GM23338 (cell line): ENCODE results near the gene PARD3. TPM values are rescaled to one million over a fixed set of nuclear protein-coding genes. Genes with fewer than 3 reads are reported as not detected.
A peak's percentile ranks its signal among the peaks of the same experiment; 100 is the strongest.

Experiments used
- ATAC-seq: fragments of 200-7000 bp; cut with Tn5 transposase; 3 replicates; pipeline ENCODE4 v1.9.1; 2020
- DNase-seq: peaks from one replicate; pipeline ENCODE4 v3.0.0-alpha.2; 2015; ENCODE audit warnings: low spot score
- H2AFZ ChIP-seq: fragments of 200-600 bp; sonication (generic); 2 replicates; pipeline ENCODE4 v1.8.0; 2016; ENCODE audit warnings: antibody characterized with exemption, mild to moderate bottlenecking, moderate library complexity
- H3F3A ChIP-seq: fragments of 200-600 bp; sonication (generic); replicated peaks from 2 replicates; pipeline ENCODE4 v1.8.0; 2017; ENCODE audit warnings: antibody characterized with exemption, mixed run types, low read depth
- H3K27ac ChIP-seq: fragments of 200-600 bp; sonication (generic); 2 replicates; pipeline ENCODE4 v1.6.1; 2016; ENCODE audit warnings: low read depth
- H3K27me3 ChIP-seq: fragments of 200-600 bp; sonication (generic); 2 replicates; pipeline ENCODE4 v1.8.0; 2016; ENCODE audit warnings: mild to moderate bottlenecking, mixed run types, moderate library complexity; ENCODE audit not compliant: insufficient read depth
- H3K36me3 ChIP-seq: fragments of 200-600 bp; sonication (generic); 2 replicates; pipeline ENCODE4 v1.8.0; 2016; ENCODE audit warnings: mild to moderate bottlenecking; ENCODE audit not compliant: insufficient read depth
- H3K4me1 ChIP-seq: fragments of 200-600 bp; sonication (generic); 2 replicates; pipeline ENCODE4 v1.8.0; 2016; ENCODE audit warnings: mild to moderate bottlenecking, moderate library complexity; ENCODE audit not compliant: insufficient read depth
- H3K4me2 ChIP-seq: fragments of 200-600 bp; sonication (generic); 2 replicates; pipeline ENCODE4 v1.7.1; 2017; ENCODE audit warnings: mixed run types
- H3K4me3 ChIP-seq: fragments of 200-600 bp; sonication (generic); 2 replicates; pipeline ENCODE4 v1.6.1; 2016; ENCODE audit warnings: mixed run types
- H3K79me2 ChIP-seq: fragments of 200-600 bp; sonication (generic); replicated peaks from 2 replicates; pipeline ENCODE4 v1.8.0; 2017; ENCODE audit warnings: mild to moderate bottlenecking; ENCODE audit not compliant: insufficient read depth
- H3K9me2 ChIP-seq: fragments of 200-600 bp; sonication (generic); 2 replicates; pipeline ENCODE4 v1.8.0; 2017; ENCODE audit not compliant: insufficient read depth
- H4K20me1 ChIP-seq: fragments of 200-600 bp; sonication (generic); replicated peaks from 2 replicates; pipeline ENCODE4 v1.8.0; 2017; ENCODE audit warnings: mild to moderate bottlenecking; ENCODE audit not compliant: insufficient read depth
- H3K27ac Mint-ChIP-seq: 2 replicates; pipeline ENCODE4 v1.8.0; 2020; ENCODE audit warnings: inconsistent platforms, mild to moderate bottlenecking, moderate library complexity, mixed read lengths
- H3K27me3 Mint-ChIP-seq: 3 replicates; pipeline ENCODE4 v1.8.0; 2022; ENCODE audit warnings: low read depth, mild to moderate bottlenecking, moderate library complexity, mixed read lengths, inconsistent platforms; ENCODE audit not compliant: insufficient read depth, poor library complexity
- H3K36me3 Mint-ChIP-seq: 3 replicates; pipeline ENCODE4 v1.8.0; 2021; ENCODE audit warnings: low read depth, mild to moderate bottlenecking, inconsistent platforms, moderate library complexity, mixed read lengths
- H3K4me1 Mint-ChIP-seq: 3 replicates; pipeline ENCODE4 v1.8.0; 2020; ENCODE audit warnings: mild to moderate bottlenecking, inconsistent platforms, mixed read lengths
- H3K4me3 Mint-ChIP-seq: 3 replicates; pipeline ENCODE4 v1.8.0; 2021; ENCODE audit warnings: moderate library complexity, mild to moderate bottlenecking, inconsistent platforms, mixed read lengths
- H3K9me3 Mint-ChIP-seq: 3 replicates; pipeline ENCODE4 v1.8.0; 2020; ENCODE audit warnings: moderate library complexity, mild to moderate bottlenecking, inconsistent platforms, mixed read lengths
- CREB1 ChIP-seq: fragments of 250-450 bp; sonication (Bioruptor Pico); IDR thresholded peaks from 2 replicates; pipeline ENCODE4 v1.5.0; 2020; ENCODE audit warnings: low read depth, mild to moderate bottlenecking, moderate library complexity
- EZH2 ChIP-seq: fragments of 200-600 bp; sonication (generic); IDR thresholded peaks from one replicate; pipeline ENCODE4 v1.8.0; 2017; ENCODE audit warnings: antibody characterized with exemption, mild to moderate bottlenecking, low read depth; ENCODE audit not compliant: unreplicated experiment
- EZH2phosphoT487 ChIP-seq: fragments of 200-600 bp; sonication (generic); IDR thresholded peaks from one replicate; pipeline ENCODE4 v1.8.1; 2018; ENCODE audit warnings: antibody characterized with exemption; ENCODE audit not compliant: unreplicated experiment
- JUNB ChIP-seq: IDR thresholded peaks from one replicate; pipeline ENCODE4 v1.6.1; 2016; ENCODE audit warnings: antibody characterized with exemption; ENCODE audit not compliant: unreplicated experiment
- NANOG ChIP-seq: IDR thresholded peaks from 2 replicates; pipeline ENCODE4 v1.6.1; 2016; ENCODE audit warnings: antibody characterized with exemption, borderline replicate concordance
- STAT1 ChIP-seq: IDR thresholded peaks from one replicate; pipeline ENCODE4 v1.6.1; 2016; ENCODE audit warnings: antibody characterized with exemption; ENCODE audit not compliant: unreplicated experiment
- ZNF114 ChIP-seq: fragments of 250-450 bp; sonication (Bioruptor Pico); IDR thresholded peaks from 2 replicates; pipeline ENCODE4 v1.5.0; 2020; ENCODE audit warnings: mild to moderate bottlenecking, moderate library complexity
- ZNF331 ChIP-seq: fragments of 250-450 bp; sonication (Bioruptor Pico); IDR thresholded peaks from 2 replicates; pipeline ENCODE4 v1.5.0; 2020; ENCODE audit warnings: low read depth, mild to moderate bottlenecking, moderate library complexity
- polyA plus RNA-seq: library from polyadenylated mRNA; unstranded; fragments of >200 nt; fragmentation: Nextera tagmentation; extraction: Ambion mirVana; gene quantifications from 2 replicates; pipeline ENCODE4 v1.2.1, GENCODE V29; 2016
- total RNA-seq: library from RNA; depleted of rRNA; stranded (reverse); fragments of >200 nt; shearing (Covaris generic); gene quantifications from 2 replicates; pipeline ENCODE4 v1.2.3, GENCODE V29; 2014
- TF ChIP-seq, protein P1 (sequence below): IDR thresholded peaks from one replicate; pipeline ENCODE4 v1.6.1; 2018; ENCODE audit warnings: antibody characterized with exemption; ENCODE audit not compliant: unreplicated experiment
- TF ChIP-seq, protein P2 (sequence below): IDR thresholded peaks from 2 replicates; pipeline ENCODE4 v1.6.1; 2016; ENCODE audit warnings: antibody characterized with exemption
- TF ChIP-seq, protein P3 (sequence below), 2 experiments: fragments of 200-600 bp in 1 of 2; sonication (generic) in 1 of 2; conservative IDR thresholded peaks; 2 replicates each; pipeline versions ENCODE4 v1.5.1 to v1.6.1; 2016 to 2017; ENCODE audit warnings: antibody characterized with exemption in 2 of 2, low read depth in 2 of 2, mild to moderate bottlenecking in 2 of 2, moderate library complexity in 1 of 2
- TF ChIP-seq, protein P4 (sequence below): fragments of 250-450 bp; sonication (Bioruptor Pico); IDR thresholded peaks from 2 replicates; pipeline ENCODE4 v1.5.0; 2020; ENCODE audit warnings: mild to moderate bottlenecking, moderate library complexity

The PARD3 gene
- total and polyA plus RNA-seq, 2 experiments from 2014 or later, result 30.2 to 51.4 TPM

DNA sequence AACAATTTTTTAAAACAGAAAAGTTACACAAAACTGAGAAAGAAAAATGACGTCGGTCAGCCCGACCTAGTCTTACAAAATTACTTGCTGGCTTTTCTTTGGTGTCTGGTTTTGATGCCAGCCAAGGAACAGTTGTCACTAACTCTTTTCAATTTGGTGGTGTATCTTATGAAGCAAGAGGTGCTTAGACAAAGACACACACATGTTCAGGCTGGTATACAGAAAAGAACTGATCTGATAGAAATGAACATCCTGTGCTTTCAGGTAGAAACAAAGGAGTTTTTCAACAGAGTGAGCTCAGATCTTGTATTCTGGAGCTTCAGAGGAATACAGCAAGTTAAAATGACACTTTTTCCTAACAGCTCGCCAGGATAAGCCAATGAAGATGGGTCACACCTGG is 43.6 kb downstream of the PARD3 start:
- H3K4me3 ChIP-seq, result no peak overlapping the region
- H3F3A ChIP-seq, result no peaks in the 10 kb centered on the region; the same call in 1 of the 2 replicates
- DNase-seq (no peak), ATAC-seq (no peak)
- H4K20me1 ChIP-seq, result peaks cover 37% of the 10 kb centered on the region; the same call in 1 of the 2 replicates
- no peaks in the 10 kb centered on the region for H3K27me3 ChIP-seq
- peaks cover 98% of the 10 kb centered on the region for H3K79me2 ChIP-seq
- no peaks in the 10 kb centered on the region for H3K9me2 ChIP-seq
- H3K27me3 Mint-ChIP-seq, result peaks cover 10% of the 10 kb centered on the region
- peak overlapping the region; percentile 20; the same call in 1 of the 2 replicates for H3K4me2 ChIP-seq
- H3K4me1 ChIP-seq, result peaks cover 44% of the 10 kb centered on the region
- no peak overlapping the region for H3K4me3 Mint-ChIP-seq
- H2AFZ ChIP-seq, result no peak overlapping the region
- no peak overlapping the region for H3K27ac ChIP-seq
- no peaks in the 10 kb centered on the region for H3K9me3 Mint-ChIP-seq
- peaks cover 60% of the 10 kb centered on the region for H3K4me1 Mint-ChIP-seq
- TF ChIP-seq, protein P1, sequence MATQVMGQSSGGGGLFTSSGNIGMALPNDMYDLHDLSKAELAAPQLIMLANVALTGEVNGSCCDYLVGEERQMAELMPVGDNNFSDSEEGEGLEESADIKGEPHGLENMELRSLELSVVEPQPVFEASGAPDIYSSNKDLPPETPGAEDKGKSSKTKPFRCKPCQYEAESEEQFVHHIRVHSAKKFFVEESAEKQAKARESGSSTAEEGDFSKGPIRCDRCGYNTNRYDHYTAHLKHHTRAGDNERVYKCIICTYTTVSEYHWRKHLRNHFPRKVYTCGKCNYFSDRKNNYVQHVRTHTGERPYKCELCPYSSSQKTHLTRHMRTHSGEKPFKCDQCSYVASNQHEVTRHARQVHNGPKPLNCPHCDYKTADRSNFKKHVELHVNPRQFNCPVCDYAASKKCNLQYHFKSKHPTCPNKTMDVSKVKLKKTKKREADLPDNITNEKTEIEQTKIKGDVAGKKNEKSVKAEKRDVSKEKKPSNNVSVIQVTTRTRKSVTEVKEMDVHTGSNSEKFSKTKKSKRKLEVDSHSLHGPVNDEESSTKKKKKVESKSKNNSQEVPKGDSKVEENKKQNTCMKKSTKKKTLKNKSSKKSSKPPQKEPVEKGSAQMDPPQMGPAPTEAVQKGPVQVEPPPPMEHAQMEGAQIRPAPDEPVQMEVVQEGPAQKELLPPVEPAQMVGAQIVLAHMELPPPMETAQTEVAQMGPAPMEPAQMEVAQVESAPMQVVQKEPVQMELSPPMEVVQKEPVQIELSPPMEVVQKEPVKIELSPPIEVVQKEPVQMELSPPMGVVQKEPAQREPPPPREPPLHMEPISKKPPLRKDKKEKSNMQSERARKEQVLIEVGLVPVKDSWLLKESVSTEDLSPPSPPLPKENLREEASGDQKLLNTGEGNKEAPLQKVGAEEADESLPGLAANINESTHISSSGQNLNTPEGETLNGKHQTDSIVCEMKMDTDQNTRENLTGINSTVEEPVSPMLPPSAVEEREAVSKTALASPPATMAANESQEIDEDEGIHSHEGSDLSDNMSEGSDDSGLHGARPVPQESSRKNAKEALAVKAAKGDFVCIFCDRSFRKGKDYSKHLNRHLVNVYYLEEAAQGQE, result no peak
- TF ChIP-seq JUNB, result no peak
- TF ChIP-seq, protein P2, sequence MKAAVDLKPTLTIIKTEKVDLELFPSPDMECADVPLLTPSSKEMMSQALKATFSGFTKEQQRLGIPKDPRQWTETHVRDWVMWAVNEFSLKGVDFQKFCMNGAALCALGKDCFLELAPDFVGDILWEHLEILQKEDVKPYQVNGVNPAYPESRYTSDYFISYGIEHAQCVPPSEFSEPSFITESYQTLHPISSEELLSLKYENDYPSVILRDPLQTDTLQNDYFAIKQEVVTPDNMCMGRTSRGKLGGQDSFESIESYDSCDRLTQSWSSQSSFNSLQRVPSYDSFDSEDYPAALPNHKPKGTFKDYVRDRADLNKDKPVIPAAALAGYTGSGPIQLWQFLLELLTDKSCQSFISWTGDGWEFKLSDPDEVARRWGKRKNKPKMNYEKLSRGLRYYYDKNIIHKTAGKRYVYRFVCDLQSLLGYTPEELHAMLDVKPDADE, result no peak
- no peak for TF ChIP-seq EZH2
- TF ChIP-seq ZNF331 (CRISPR knock-in tag), result no peak
- TF ChIP-seq ZNF114 (CRISPR knock-in tag), result no peak
- TF ChIP-seq NANOG, result no peak
- TF ChIP-seq EZH2phosphoT487, result no peak
- TF ChIP-seq CREB1 (CRISPR knock-in tag), result no peak
- TF ChIP-seq, protein P3, sequence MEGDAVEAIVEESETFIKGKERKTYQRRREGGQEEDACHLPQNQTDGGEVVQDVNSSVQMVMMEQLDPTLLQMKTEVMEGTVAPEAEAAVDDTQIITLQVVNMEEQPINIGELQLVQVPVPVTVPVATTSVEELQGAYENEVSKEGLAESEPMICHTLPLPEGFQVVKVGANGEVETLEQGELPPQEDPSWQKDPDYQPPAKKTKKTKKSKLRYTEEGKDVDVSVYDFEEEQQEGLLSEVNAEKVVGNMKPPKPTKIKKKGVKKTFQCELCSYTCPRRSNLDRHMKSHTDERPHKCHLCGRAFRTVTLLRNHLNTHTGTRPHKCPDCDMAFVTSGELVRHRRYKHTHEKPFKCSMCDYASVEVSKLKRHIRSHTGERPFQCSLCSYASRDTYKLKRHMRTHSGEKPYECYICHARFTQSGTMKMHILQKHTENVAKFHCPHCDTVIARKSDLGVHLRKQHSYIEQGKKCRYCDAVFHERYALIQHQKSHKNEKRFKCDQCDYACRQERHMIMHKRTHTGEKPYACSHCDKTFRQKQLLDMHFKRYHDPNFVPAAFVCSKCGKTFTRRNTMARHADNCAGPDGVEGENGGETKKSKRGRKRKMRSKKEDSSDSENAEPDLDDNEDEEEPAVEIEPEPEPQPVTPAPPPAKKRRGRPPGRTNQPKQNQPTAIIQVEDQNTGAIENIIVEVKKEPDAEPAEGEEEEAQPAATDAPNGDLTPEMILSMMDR (conservative IDR thresholded peaks at IDR 0.05; ENCODE audit: low read depth in 2 of 2), result no peak
- no peak for TF ChIP-seq STAT1
- TF ChIP-seq, protein P4, sequence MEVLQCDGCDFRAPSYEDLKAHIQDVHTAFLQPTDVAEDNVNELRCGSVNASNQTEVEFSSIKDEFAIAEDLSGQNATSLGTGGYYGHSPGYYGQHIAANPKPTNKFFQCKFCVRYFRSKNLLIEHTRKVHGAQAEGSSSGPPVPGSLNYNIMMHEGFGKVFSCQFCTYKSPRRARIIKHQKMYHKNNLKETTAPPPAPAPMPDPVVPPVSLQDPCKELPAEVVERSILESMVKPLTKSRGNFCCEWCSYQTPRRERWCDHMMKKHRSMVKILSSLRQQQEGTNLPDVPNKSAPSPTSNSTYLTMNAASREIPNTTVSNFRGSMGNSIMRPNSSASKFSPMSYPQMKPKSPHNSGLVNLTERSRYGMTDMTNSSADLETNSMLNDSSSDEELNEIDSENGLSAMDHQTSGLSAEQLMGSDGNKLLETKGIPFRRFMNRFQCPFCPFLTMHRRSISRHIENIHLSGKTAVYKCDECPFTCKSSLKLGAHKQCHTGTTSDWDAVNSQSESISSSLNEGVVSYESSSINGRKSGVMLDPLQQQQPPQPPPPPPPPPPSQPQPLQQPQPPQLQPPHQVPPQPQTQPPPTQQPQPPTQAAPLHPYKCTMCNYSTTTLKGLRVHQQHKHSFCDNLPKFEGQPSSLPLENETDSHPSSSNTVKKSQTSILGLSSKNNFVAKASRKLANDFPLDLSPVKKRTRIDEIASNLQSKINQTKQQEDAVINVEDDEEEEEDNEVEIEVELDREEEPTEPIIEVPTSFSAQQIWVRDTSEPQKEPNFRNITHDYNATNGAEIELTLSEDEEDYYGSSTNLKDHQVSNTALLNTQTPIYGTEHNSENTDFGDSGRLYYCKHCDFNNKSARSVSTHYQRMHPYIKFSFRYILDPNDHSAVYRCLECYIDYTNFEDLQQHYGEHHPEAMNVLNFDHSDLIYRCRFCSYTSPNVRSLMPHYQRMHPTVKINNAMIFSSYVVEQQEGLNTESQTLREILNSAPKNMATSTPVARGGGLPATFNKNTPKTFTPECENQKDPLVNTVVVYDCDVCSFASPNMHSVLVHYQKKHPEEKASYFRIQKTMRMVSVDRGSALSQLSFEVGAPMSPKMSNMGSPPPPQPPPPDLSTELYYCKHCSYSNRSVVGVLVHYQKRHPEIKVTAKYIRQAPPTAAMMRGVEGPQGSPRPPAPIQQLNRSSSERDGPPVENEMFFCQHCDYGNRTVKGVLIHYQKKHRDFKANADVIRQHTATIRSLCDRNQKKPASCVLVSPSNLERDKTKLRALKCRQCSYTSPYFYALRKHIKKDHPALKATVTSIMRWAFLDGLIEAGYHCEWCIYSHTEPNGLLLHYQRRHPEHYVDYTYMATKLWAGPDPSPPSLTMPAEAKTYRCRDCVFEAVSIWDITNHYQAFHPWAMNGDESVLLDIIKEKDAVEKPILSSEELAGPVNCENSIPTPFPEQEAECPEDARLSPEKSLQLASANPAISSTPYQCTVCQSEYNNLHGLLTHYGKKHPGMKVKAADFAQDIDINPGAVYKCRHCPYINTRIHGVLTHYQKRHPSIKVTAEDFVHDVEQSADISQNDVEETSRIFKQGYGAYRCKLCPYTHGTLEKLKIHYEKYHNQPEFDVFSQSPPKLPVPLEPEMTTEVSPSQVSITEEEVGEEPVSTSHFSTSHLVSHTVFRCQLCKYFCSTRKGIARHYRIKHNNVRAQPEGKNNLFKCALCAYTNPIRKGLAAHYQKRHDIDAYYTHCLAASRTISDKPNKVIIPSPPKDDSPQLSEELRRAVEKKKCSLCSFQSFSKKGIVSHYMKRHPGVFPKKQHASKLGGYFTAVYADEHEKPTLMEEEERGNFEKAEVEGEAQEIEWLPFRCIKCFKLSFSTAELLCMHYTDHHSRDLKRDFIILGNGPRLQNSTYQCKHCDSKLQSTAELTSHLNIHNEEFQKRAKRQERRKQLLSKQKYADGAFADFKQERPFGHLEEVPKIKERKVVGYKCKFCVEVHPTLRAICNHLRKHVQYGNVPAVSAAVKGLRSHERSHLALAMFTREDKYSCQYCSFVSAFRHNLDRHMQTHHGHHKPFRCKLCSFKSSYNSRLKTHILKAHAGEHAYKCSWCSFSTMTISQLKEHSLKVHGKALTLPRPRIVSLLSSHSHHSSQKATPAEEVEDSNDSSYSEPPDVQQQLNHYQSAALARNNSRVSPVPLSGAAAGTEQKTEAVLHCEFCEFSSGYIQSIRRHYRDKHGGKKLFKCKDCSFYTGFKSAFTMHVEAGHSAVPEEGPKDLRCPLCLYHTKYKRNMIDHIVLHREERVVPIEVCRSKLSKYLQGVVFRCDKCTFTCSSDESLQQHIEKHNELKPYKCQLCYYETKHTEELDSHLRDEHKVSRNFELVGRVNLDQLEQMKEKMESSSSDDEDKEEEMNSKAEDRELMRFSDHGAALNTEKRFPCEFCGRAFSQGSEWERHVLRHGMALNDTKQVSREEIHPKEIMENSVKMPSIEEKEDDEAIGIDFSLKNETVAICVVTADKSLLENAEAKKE, result no peak
- no peaks in the 10 kb centered on the region for H3K36me3 Mint-ChIP-seq
- H3K27ac Mint-ChIP-seq, result no peak overlapping the region
- H3K36me3 ChIP-seq, result no peaks in the 10 kb centered on the region; the same call in 1 of the 2 replicates
